HG02571 (cell line): ENCODE measurements around the gene TXNDC9.
"Not testable (repeated sequence)": the region's sequence is repeated elsewhere in the genome, so short reads cannot be mapped to it uniquely, and the experiment has no call there.

ENCODE experiments used
- ATAC-seq: cut with Tn5 transposase; IDR thresholded peaks from one replicate; pipeline ENCODE4 v1.9.1; 2021; ENCODE audit warnings: mild to moderate bottlenecking, moderate library complexity; ENCODE audit not compliant: unreplicated experiment

Gene TXNDC9

DNA sequence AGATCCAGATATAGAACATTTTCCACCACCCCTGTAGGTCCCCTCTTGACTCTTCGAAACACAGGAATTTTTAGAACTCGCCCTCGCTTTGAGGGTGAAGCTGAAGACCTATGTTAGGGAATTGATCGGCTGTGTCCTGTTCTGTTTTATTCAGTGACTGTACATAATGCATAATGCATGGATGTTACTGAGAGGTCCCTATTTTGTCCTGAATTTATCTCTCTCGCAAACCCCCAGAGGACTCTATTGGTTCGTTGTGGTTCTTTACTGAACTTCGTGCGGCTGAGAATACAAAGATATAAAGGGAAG is 625 bp upstream of the TXNDC9 start:
- peak; percentile 6 for ATAC-seq

DNA sequence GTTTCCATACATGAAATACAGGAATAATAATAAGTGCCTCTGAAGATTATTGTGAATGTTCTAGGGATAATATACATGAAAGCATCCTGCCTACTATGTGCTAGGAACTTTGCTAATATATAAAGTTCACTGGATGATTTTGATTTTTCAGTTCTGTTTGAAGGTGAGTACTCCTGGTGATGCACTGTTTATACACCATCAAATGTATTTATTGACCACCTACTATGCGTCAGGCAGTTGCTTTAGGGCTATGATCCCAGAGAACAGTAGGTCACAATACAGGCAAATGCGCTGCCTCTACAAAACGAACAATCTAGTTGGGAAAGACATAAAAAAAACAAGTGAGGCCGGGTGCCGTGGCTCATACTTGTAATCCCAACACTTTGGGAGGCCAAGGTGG is 10.7 kb downstream of the TXNDC9 start:
- no peak for ATAC-seq

DNA sequence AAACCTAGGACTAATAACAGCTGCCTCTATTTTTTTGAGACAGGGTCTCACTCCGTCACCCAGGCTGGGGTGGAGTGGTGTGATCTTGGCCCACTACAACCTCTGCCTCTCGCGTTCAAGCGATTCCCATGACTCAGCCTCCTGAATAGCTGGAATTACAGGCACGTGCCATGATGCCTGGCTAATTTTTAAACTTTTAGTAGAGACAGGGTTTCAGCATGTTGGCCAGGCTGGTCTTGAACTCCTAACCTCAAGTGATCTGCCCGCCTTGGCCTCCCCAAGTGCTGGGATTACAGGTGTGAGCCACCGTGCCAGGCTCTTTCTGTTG is 18.3 kb downstream of the TXNDC9 start:
- ATAC-seq, result not testable (repeated sequence)

DNA sequence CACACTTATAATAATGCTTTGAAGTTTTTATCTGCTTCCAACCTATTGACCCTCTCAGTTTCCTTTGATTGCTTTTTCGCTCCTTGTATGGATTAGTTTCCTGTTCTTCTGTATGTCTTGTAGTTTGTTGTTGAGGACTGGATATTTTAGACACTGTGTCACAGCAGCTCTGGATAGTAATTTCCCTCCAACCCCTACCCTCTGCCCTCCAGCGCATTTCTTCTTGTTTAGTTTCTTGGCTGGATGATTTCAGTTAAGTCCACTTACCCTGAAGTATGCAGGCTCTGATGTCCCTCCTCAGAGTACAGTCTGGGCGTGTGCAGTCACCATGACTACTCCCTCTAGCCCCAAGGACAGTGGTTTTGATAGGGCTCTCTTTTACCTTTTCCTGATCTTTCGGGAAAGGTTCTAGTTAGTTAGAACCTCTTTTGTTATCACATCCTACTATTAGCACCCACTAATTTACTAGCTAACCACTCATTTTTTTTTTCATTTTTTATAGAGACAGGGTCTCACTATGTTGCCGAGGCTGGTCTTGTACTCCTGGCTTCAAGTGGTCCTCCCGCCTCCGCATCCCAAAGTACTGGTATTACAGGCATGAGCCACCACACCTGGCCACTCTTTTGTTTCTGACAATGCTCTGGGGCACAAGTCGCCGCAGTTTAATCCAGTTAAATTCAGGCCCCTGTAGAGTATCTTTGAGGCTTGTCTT is 18.8 kb downstream of the TXNDC9 start:
- no peak for ATAC-seq

DNA sequence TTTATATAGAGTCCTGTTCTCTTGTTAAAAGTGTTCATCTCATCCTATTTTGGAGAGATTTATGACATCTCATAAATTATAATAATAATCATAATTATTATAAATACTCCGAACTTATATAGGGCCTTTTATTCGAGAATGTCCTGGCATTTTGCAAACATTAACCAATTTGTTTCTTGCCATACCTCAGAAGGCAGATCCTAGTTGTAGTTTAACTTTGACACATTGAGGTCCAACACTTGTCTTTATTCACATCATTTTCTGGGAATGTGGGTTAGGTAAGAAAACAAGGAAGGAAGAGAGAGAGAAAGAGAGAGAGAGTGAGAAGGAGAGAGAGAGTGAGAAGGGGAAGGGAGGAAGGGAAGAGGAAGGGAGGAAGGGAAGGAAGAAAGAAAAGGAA is 35.0 kb downstream of the TXNDC9 start, which contains the start of gene LYG1:
LYG1 (minus strand) TSS at position 101 of the 400 bp plus-strand sequence. CDS start 5,527 bp downstream, outside the sequence.
- ATAC-seq, result not testable (repeated sequence)

DNA sequence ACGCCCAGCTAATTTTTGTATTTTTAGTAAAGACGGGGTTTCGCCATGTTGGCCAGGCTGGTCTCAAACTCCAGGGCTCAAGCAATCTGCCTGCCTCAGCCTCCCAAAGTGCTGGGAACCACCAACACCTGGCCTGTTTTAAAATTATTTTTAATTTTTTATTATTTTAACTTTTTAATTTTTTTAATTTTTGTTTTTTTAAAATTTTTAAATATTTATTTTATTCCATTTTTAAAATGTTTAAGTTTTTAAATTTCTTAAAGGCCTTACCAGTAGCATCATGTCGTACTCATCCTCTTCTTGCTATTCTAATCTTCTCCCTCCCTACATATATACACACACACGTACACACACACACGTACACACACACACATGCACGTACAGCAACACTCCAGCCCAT is 36.6 kb downstream of the TXNDC9 start:
- ATAC-seq, result no peak

DNA sequence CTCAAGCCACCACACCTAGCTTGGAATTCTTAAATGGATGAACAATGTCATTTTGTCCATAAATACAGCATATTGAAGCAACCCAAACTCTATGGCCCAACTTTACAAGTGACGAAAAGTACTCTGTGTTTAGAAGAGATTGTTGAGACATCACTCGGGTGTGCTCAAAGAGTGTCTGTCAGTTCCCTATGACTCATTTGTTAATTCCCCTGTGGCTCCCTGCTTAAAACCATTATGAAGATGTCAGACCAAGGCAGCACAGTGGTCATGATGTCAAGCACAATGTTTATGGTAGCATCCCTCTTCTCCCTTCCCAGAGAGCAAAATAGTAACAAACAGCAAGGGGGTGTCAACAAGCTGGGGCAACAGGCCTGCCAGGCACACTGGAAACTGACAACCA is 38.1 kb downstream of the TXNDC9 start:
- no peak for ATAC-seq

DNA sequence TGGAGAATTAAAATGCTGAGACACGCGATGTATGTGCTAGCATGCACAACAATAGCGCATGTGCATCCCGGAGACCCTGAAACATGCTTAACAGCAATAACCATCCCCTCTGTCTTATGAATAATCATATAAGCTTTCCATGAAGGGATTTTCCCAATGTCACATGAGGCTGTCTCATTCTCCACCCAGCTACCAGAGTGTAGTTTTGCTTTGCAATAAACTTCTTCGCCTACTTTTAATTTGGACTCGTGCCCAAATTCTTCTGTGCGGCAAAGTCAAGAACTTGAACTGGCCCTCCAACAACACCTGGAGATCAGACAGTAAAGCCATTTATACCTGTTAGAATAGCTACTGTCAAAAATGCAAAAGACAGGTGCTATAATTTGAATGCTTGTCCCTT is 50.6 kb downstream of the TXNDC9 start:
- no peak for ATAC-seq

DNA sequence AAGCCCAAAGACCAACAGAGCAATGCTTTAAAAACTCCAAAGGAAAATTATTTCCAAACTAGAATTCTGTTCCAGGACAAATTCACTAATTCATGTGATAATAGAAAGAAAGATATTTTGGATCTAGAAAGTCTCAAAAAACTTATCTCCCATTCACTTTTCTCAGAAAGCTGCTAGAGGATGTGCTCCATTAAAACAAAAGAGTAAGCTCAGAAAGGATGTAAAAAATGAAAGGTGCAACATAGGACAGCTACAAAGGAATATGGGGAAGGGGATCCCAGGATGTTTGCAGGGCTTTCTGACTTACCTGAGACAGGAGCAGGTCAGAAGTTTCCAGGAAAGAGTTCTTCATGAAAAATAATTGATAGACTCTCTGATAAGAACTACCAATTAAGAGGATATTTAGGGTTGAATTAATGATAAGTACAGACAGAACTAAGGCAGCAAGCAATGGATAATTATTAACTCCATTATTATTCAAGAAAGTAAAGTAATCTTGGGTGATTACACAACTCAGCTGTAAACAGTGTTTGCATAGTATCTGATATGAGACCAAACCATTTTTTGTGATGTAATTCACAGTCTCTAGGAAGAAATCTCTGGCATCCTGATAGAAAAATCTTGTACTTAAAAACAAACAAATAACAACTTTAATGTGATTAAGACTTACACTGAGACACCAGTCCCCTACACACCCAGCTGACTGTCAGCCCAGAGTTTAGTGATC is 56.0 kb downstream of the TXNDC9 start:
- ATAC-seq, result no peak

DNA sequence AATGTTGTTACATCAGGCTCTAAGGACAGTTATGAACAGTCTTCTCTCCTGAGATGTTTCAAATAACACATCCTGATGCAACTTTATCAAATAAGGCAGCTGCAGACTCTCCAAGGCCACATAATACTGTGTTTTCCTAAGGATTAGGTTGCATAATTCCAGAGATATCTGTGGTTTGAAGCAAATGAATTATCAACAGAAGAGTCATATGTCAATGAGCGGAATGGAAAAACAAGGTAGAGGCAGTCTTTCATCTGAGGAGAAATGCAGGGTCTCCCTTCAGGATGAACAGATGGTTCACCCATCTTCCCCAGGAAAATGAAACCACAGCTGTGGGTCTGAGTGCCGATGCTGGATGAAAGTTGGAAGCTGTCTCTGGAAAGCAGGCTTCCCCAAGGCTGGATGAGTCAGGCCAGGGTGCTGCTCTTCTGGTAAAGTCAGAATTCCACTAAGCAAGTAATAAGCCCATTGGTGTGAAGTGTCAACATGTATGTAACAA is 57.3 kb downstream of the TXNDC9 start:
- no peak for ATAC-seq

DNA sequence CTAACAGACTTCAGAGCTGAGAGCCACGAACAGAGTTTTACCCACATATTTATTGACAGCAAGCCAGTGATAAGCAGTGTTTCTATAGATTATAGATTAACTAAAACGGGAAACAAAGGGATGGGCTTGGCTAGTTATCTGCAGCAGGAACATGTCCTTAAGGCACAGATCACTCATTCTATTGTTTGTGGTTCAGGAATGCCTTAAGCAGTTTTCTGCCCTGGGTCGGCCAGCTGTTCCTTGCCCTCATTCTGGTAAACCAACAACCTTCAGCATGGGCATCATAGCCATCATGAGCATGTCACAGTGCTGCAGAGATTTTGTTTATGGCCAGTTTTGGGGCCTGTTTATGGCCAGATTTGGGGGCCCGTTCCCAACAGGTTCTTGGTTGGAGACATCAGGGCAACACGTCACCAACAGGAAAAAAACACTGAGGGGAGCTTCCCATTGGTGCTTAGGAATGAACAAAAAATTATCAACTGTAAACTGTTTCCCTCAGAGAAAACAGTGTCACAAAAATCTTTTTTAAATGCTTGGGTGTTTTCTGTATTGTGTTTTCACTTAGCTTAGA is 57.9 kb downstream of the TXNDC9 start:
- not testable (repeated sequence) for ATAC-seq

DNA sequence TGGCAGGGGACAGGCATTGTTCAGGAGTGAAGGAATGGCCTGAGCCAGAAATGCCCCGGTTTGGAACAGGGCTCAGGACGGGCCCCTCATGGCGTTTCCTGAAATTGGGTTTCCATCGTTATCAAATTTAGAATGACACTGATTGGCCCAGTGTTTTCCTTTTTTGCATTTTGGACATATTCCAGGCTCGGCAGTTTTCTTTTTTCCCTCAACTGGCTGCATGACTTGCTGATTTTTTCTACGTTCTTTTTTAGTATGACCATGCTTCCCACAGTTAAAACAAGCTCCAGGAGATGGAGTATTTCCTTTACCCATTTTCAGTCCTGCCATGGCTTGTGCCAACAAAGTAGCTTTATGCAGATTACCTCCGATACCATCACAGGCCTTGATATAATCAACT is 60.3 kb downstream of the TXNDC9 start:
- ATAC-seq, result no peak
